ENCODE measurements around the gene KIF21B.

The KIF21B gene

DNA sequence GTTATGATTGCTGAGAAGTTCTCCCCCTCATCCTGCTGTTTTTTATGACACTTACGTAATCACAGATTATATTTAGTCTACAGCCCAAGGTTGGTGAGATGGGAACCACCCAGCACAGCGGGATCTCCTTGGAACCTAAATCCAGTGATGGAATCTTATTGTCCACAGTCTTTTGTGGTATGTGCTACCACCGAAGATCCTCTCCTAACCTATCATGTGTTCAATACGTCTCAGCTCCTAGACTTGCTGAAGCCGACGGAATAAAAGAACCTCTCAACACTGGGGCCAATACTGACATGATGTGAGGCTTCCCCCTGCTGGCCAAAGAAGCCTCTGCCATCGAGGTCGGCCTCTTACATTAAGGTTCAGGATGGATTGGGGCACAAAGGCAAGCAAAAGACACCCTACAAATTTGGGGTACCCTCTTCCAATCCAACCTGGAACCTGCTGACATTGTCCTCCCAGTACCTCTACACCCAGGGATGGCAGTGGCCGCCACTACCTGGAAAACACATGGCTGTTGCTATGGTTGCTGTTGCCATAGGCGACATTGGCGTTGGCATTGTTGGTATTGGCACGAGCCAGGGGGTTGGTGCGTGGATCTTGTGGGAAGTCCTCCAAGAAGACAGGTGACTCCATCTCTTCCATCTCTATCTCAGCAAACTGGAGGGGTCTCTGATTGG is 19.4 kb upstream of the KIF21B start:
- peak; percentile 83 to 87 for ATAC-seq

- ATAC-seq, result no peak
Observed at GRCh38 chr1:201041011-201041410, 17.5 kb upstream of the KIF21B start.

GRCh38 chr1:201039876-201040275 is 16.4 kb upstream of the KIF21B start:
- ATAC-seq, result no peak

GRCh38 chr1:201039418-201039817 is 15.9 kb upstream of the KIF21B start:
- no peak for ATAC-seq

DNA sequence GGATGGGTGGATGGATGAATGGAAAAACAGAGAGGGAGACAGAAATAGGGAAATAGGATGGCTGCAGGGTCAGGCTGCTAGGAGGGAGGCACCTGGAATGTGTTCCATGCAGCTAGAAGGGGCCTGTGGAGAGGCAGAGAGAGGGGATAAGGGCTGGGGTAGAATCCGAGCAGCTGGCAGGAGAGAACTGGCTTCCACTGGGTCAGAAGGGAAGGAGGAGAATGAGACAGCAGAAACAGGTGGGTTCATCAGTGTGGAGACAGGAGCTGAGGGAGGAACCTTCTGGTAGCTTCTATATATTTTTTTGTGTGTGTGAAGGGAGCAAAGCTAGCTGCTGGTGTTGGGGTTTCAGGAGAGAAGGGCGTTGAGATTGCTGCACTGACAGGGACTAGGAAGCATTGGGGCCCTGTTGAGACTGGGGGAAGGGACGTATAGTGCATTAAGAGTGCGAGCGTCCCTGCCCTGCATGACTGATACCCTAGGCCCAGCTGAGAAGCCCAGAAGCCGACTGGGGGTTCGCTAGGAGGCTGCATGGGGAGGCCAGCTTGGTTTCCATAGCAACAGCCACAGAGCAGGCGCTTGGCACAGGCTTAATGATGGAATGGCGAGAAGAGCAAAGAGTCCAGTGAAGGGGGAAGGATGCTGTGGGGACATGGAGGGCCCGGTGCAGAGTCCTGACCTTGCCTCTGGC is 14.8 kb upstream of the KIF21B start:
- ATAC-seq, result no peak

- ATAC-seq, result no peak
Observed at GRCh38 chr1:201036188-201036842, 12.8 kb upstream of the KIF21B start.

DNA sequence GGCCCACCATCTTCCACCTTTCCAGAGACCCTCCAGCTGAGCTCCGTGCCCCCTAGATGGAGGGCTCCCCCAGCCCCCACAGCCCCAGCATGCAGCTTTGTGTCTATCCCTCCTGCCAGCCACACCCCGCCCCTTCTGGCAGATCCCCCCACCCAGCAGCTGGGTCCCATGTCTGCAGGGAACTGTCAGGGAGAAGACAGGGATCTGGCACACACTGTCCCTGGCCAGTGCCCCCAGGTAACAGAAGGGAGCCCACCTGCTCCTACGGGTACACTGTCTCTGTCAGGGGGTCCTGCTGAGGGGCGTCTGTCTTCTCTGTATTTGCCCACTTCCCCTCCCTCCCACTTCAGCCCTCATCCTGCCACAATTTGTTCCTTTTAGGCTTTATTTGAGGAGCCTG is 11.2 kb upstream of the KIF21B start:
- no peak for ATAC-seq

- ATAC-seq, result no peak
Observed at GRCh38 chr1:201032408-201032807, 8.9 kb upstream of the KIF21B start.

- ATAC-seq, result no peak
Observed at GRCh38 chr1:201028461-201028889, 5.0 kb upstream of the KIF21B start.

- ATAC-seq, result no peak
Observed at GRCh38 chr1:201026836-201027235, 3.3 kb upstream of the KIF21B start.

DNA sequence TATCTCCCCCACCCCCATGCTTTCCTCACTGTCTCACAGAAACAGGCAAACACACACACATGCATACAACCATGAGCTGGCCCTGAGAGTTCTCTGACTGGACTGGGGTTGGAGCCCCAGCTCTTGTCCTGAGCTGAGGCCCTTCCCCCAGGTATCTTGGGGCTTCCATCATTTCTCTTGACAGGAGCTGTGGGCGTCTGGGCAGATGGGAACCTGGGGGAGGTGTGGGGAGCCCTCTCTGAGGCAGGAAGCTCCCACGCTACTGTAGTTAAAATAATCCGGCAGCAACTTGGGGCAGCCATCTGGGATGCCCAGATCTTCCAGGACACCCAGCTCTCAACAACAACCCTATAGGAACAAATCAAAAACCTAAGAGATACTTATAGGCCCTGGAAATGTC is 2.7 kb upstream of the KIF21B start:
- ATAC-seq, result no peak

- ATAC-seq, result no peak
Observed at GRCh38 chr1:201025571-201026002, 2.1 kb upstream of the KIF21B start.

DNA sequence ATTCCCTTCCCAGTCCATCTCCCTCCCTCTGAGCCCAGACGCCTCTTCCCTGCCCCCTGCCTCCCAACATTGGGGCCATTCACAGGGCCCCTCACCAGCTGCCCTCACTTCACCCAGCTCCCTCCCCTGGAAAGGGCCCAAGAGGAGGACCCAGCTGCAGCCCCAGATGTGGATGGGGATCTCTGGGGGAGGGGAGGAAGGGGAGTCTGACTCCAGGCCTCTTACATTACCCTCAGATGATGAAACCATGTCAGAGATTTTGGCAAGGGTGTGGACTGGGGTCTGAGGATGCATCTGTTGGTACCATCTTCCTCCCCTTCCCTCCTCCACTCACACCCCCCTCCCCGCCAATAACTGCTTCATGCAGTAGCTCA is 1.1 kb upstream of the KIF21B start:
- ATAC-seq, result no peak

GRCh38 chr1:201023920-201024624 is 558 bp upstream of the KIF21B start:
- ATAC-seq, result no peak

DNA sequence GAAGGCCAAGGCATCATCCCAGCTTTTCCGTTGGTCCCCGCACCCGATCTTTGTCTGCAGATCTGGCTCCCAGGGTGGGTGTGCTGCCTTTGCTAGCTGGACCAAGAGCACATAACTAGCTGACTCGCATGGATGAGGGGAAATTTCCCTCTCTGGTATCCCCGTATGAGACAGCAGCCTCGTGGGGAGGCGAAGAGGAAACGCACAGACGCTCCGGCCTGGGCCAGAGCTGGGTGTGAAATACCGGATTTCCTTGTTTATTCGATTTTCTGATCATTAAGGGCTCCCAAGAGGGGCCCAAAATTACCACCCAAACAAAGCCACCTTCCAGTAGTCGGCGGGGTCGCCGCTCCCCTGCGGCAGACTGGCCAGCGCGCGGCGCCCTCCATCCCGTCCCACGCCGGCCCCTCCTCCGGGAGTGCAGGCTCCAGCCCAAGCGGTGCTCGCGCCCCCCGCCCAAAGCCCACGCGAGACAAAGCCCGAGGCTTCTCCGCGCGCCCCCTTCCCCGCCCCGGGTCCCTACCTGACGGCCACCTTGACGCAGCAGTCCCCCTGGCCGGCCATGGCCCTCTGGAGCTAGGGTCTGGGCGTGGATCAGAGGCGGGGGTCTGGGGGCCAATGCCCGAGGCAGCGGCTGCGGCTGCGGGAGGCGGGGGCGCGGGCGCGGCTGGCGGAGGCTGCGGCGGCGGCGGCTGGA is 546 bp downstream of the KIF21B start:
- ATAC-seq, result no peak

- no peak for ATAC-seq
Observed at GRCh38 chr1:201022493-201022819, 1.1 kb downstream of the KIF21B start.

DNA sequence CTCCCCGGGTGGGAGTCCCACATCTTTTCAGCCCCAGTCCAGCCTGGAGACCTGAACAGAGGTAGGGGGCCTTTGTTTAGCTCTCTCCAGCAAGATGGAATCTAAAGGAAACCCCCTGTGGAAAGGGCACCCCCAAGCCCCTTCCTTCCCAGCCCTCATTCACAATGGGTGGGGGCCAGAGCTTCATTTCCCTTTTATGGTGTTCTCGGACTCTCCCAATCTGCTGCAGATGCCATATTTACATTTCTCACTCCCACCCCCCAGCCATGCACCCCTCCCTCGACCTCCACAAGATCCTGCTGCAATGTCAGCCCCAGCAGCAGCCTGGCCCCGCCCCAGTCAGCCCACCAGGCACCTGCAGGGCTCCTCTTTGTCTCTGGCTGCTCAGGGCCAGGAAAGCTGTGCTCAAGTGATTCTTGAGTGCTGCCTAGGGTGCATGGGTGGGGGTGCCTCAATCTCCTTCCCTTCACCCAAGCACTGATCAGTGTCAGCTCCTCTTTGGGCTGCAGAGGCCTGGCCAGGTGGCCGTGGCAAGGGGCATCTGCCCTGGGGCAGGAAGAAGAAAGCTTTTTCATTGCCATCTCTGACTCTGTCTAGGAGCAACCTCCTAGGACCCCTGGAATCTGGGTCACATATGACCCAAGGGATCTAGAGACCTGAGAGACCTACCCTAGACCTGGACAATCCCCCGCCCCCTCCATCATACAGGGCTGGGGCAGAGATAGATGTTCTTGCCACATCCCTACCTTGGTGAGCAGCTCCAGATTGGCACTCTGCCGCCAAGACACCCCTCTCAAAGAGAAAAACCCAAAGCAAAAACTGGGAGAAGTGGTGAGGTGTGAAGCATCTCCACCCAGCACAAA is 1.7 kb downstream of the KIF21B start:
- ATAC-seq, result no peak

DNA sequence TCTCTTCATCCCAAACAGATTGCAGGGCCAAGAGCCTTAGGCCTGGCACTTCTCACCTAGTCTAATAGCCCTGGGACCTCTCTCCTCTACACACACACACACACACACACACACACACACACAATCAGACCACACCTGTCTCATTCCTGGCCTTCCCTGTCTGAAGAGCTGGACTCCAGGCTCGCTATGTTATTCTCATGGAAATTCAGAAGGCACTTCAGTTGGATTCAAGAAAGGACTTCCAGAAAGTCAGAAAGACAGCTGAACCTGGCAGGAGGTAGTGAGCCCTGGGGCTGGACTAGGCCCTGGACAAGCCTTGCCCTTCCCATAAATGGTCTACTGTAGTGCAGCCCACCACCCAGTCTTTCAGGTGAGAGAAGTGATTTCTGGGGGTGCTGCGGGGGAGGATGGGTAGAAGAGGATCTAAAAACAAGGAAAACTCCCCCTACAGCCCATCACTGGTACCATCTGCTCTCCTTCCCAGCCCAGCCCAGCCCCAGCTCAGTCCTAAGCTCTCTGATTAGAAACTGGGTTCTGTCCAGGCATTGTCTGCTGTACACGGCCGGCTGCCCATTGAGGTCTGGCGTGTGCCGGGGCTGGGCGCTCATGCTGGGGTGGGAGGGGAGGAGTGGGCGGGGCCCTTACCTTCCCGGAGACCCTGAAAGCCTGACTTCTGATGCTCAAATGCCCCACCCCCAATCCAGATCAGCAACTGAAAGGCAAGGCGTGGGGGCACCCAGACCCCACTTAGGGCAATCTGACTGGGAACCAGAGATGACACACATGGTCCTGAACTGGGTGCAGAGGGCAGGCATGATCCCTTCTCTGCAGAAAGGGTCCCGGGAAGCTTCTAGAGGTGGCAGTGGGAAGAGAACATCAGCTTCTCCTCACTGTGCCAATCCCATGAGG is 2.5 kb downstream of the KIF21B start:
- no peak for ATAC-seq

DNA sequence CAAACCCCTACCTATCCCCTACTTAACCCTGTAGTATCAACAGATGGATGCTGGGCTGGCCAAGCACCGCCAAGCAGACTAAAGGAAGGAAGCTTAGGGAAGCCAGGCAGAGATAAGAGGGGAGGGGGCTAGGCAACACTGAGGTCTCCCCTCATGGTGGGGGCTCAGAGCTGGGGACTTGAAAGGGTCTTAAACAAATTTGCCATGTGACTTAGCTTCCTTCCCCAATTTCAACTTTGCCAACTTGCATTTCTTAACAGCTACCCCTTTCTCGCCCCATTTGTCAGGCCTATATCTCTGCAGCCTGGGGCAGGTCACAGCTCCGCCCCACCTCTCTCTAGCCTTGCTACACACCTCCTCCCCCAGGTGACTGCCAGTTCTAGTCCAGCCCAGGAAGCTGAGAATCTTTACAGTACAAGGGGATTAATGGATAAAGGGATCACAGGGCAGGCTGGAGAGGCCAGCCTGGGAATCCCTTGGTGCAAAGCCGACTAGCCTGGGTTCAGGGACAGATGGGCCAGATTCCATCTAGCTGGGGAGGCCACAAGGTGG is 3.4 kb downstream of the KIF21B start:
- ATAC-seq, result no peak

DNA sequence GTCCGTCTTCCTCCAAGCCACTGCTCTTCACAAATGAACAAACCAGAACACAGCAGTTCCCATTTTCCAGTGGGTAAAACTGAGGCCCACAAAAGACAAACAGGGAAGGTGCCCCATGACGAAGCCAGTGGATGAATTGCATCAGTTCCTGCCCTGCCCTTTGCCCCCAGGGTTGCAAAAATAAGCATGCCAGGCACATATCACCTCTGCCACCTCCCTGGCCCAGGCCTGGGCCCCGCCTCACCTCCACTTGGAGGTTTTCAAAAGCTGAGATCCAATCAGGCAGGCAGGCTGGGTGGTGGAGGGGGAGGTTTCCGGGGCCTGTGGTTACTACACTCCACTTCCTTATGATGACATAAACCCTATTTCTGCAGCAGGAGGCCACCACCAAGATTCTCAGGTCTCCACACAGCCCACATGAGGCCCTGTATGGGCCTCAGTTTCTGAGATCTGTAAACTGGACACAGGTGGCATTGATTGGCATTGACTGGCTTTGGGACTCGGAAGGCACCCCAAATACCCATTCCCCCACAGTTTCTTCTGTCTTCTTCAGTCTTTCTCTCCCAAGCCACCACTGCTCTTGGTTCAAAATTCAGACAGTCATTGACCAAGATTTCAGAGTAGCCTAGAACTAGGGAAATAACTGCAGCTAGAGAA is 4.1 kb downstream of the KIF21B start:
- ATAC-seq, result peak; percentile 77 to 78

Data from activated CD4-positive, CD25-positive, alpha-beta regulatory T cell treated with anti-CD3 and anti-CD28 coated beads, Interleukin-2, amount 50 U/mL, for 24 hours (primary cell).